Fibroblast of villous mesenchyme (primary cell): ENCODE data around the gene CCL27. TPM values are rescaled to one million over a fixed set of nuclear protein-coding genes. Genes with fewer than 3 reads are reported as not detected.

Experiments
- DNase-seq: peaks from one replicate; pipeline ENCODE4 v3.0.0-alpha.2; 2010; ENCODE audit warnings: low read depth
- H3K4me3 ChIP-seq: 2 replicates; pipeline ENCODE4 v1.5.1; 2011; ENCODE audit warnings: low read depth, mild to moderate bottlenecking, low read length
- total RNA-seq: library from RNA; depleted of rRNA; stranded (reverse); fragments of >200 nt; gene quantifications from 2 replicates; pipeline ENCODE4 v1.2.3, GENCODE V29; 2012
- TF ChIP-seq, protein P1 (sequence below): IDR thresholded peaks from 2 replicates; pipeline ENCODE4 v1.5.1; 2012; ENCODE audit warnings: low read depth, mild to moderate bottlenecking, low read length; ENCODE audit not compliant: insufficient read depth

Gene CCL27
- total RNA-seq, 1 donor: not detected

DNA sequence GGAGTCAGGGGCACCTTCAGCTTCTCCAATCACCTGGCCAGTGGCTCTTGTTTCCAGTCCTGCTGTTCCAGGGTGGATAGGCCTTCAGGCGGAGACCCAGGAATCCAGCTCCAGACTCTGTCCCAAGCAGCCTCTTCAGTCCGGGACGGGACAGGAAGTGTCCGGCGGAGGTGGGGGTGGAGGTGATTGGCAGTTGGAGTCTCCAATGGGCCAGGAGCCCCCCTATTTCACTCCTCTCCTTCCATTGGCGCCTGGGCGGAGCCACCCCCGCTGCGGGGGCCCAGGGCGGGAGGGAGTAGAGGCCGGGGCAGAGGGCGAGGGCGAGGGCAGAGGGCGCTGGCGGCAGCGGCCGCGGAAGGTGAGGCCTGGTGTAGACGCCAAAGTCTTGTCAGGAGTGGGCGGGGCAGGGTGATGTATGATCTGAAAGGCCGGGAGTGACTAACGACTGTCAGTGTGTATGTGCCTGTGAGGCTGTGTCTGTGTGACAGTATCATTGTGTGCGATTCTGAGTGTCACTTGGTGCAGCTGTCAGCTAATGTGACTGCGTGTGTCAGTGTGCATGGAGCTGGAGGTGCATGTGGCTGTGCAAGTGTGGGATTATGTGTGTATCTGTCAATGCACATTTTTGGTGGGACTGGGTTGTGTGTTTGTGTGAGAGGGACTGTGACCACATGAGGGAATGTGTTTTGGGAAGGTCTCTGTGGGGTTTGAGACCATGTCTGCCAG, 10.4 kb downstream of the CCL27 start, which contains the start of gene IL11RA:
Gene IL11RA, plus strand, starts transcription at position 310 of the 726 bp plus-strand sequence. CDS start 3,033 bp downstream, outside the sequence.
- peak within 1 kb of the TSS; percentile 53 for H3K4me3 ChIP-seq
- TF ChIP-seq, protein P1, sequence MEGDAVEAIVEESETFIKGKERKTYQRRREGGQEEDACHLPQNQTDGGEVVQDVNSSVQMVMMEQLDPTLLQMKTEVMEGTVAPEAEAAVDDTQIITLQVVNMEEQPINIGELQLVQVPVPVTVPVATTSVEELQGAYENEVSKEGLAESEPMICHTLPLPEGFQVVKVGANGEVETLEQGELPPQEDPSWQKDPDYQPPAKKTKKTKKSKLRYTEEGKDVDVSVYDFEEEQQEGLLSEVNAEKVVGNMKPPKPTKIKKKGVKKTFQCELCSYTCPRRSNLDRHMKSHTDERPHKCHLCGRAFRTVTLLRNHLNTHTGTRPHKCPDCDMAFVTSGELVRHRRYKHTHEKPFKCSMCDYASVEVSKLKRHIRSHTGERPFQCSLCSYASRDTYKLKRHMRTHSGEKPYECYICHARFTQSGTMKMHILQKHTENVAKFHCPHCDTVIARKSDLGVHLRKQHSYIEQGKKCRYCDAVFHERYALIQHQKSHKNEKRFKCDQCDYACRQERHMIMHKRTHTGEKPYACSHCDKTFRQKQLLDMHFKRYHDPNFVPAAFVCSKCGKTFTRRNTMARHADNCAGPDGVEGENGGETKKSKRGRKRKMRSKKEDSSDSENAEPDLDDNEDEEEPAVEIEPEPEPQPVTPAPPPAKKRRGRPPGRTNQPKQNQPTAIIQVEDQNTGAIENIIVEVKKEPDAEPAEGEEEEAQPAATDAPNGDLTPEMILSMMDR: no peak
- DNase-seq: peak; percentile 88

DNA sequence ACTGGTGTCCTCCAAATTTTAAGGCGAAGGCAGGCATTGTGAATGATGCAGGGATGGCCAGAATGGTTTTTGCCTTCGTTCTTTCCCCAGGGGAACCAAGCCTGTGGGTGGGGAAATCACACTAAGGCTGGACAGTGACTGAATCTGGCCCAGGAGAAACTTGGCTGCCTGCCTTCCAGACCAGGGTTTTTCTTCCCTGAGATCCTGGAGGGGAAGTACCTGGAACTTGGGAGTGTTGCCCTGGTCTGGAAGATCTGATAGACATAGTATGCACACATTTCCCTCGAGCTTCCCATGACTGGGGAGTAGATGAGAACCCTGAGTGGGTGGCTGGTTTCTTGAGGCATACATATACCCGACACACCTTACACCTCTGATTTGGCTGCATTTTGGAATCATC, 11.1 kb downstream of the CCL27 start:
- peak overlapping the region; percentile 53 for H3K4me3 ChIP-seq
- peak; percentile 51 for DNase-seq
- TF ChIP-seq, protein P1: no peak

GRCh38 chr9:34650816-34651215, 11.6 kb downstream of the CCL27 start:
- TF ChIP-seq, protein P1: no peak
- H3K4me3 ChIP-seq: no peak overlapping the region
- DNase-seq: peak; percentile 26

GRCh38 chr9:34648673-34649072, 13.8 kb downstream of the CCL27 start:
- H3K4me3 ChIP-seq: no peak overlapping the region
- TF ChIP-seq, protein P1: no peak

GRCh38 chr9:34647651-34648050, 14.8 kb downstream of the CCL27 start:
- H3K4me3 ChIP-seq: peak overlapping the region; percentile 90
- TF ChIP-seq, protein P1: no peak
- no peak for DNase-seq

More at GRCh38 chr9:34648673-34649072, 13.8 kb downstream of the CCL27 start:
- DNase-seq: no peak

DNA sequence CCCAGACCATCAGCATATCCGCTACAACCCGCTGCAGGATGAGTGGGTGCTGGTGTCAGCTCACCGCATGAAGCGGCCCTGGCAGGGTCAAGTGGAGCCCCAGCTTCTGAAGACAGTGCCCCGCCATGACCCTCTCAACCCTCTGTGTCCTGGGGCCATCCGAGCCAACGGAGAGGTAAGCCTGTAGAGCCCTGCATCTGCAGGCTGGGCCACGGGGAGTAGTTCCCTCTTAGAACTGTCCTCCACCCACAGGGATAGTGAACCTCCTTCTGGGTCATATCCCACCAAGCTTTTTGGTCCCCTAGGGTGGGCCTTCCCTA, 15.4 kb downstream of the CCL27 start:
- TF ChIP-seq, protein P1: no peak

More for the DNA sequence above, 15.4 kb downstream of the CCL27 start:
- H3K4me3 ChIP-seq: peak overlapping the region; percentile 90
- no peak for DNase-seq
